A172 (cell line): Measurements from ENCODE around the gene RHBDL3. TPM values are rescaled to one million over a fixed set of nuclear protein-coding genes. Genes with fewer than 3 reads are reported as not detected.
"Not testable (repeated sequence)": the region's sequence is repeated elsewhere in the genome, so short reads cannot be mapped to it uniquely, and the experiment has no call there.

Experiments
- DNase-seq: peaks from one replicate; pipeline ENCODE4 v3.0.0-alpha.2; 2015; ENCODE audit warnings: low spot score
- total RNA-seq: library from RNA; depleted of rRNA; stranded (reverse); fragments of >200 nt; shearing (Covaris generic); gene quantifications from 2 replicates; pipeline ENCODE4 v1.2.3, GENCODE V29; 2014

RHBDL3 gene
- total RNA-seq, 1 experiment from 2014 or later: 3.7 TPM

DNA sequence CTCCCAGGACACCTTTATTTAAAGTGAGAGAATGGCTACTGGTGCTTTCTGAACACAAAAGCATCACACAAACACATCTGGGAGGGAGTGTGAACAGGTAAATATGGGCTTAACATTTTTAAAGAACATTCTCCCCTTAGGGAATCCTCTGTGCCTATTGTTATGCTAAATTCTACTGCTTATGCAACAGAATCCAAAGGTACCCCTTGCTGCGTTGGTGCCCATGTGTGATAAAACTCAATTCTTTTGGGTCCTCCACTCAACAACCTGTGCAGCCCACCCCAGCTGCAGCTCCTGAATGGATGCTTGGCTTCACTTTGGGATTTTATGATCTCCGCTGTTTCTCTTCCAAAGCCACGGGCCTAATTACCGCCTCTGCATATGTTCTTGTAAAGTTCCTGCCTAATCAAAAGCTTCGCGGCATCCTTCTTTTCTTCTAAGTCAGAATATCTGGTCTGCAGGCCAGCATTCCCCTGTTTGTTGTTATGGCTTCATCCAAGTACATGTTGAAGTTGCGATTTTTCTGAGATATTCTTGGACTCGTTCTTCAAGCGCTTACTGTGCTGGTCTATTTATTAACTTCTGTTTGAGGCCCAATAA lies 23.9 kb downstream of the RHBDL3 start:
- no peak for DNase-seq

DNA sequence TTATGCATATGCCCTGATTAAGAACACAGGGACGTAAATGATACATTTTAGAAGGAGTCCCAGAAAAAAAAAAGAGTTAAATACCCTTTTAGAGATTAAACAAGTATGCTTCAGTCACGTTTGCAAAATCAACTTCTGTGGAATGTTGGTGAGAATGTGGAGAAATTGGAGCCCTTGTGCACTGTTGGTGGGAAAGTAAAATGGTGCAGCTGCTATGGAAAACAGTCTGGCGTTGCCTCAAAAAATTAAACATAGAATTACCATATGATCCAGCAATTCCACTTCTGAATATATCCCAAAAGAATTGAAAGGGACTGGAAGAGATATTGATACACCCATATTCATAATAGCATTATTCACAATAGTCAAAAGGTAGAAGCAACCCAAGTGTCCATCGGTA lies 26.5 kb downstream of the RHBDL3 start:
- DNase-seq: no peak

DNA sequence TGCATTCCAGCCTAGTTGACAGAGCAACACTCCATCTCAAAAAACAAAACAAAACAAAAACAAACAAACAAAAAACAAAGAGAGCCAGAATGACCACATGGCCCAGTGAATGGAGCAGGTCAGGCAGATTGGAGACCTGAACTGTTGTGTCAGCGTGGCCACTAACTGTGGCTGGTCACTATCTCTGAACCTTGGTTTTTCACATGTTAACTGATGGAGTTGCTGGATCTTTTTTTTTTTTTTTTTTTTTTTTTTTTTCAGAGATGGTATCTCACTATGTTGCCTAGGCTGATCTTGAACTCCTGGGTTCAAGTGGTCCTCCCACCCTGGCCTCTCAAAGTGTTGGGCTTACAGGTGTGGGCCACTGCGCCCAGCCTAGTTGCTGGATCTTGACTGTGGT lies 31.8 kb downstream of the RHBDL3 start:
- DNase-seq: no peak

DNA sequence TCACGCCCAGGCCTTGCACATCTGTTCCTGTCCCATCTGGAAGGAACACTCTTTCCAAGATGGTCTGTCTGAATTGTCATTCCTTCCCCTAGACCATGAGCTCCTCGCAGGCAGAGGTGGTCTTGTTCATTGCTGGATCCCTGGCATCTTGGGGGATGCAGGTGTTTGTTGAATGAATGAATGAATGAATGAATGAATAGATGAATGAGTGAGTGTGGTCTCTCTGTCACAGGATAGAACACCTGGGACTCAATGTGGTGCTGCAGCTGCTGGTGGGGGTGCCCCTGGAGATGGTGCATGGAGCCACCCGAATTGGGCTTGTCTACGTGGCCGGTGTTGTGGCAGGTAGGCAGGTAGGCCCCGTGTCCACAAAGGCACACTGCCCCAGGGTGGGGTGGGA lies 32.2 kb downstream of the RHBDL3 start:
- DNase-seq: no peak

DNA sequence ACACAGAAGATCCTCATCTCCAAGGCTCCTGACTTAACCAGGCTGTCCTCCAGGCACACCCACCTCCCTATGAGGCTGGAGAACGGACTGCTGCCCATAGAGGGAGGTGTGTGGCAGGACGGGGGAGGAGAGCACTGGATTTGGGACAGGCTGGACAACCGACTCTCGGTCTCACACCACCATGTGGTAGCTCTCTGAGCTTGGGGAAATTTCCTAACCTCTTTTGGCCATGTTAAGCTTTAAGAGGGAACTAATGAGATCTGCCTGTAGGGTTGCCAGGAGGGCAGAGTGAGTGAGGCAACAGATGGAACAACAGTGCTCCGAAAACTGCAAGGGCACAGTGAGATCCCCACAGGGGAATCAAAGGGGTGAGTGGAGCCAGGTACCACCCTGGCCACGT lies 32.7 kb downstream of the RHBDL3 start:
- DNase-seq: no peak

DNA sequence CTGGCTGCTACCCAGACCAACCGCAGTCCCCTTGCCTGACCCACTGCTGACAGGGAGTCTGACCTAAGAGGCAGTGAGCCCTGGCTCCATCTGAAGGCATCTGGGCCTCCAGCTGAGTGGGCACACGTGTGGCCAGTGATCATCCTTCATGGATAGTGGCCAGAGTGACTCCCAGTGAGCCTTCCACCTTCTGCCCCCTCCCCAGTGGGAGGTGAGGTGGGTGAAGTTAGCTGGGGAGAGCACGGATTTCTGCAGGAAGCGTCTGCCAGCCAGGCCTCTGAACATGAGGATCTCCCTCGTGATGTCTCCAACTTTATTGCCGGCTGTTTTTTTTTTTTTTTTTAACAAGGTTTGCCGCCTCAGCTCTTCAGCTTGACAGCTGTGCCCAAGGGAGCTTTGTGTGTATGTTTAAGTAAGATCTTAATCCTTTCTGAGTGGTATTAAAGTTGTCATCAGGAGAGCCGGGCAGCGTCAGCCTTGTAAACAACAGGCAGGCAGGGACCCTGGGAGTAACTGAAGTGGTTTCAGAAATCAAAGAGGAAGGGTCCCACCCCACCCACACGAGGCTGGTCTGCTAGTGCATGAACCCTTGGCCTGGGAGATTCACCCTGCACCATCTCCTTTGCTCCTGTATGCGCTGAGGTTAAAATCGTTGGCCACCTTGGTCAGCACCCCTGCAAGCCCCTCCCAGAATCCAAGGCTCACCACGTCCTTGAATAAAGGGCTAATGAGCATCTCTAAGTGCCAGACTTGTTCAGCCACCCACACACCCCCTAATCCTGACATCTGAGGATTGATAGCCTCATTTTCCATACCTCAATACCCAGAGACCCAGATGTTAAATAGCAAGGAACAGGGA lies 33.3 kb downstream of the RHBDL3 start:
- no peak for DNase-seq

DNA sequence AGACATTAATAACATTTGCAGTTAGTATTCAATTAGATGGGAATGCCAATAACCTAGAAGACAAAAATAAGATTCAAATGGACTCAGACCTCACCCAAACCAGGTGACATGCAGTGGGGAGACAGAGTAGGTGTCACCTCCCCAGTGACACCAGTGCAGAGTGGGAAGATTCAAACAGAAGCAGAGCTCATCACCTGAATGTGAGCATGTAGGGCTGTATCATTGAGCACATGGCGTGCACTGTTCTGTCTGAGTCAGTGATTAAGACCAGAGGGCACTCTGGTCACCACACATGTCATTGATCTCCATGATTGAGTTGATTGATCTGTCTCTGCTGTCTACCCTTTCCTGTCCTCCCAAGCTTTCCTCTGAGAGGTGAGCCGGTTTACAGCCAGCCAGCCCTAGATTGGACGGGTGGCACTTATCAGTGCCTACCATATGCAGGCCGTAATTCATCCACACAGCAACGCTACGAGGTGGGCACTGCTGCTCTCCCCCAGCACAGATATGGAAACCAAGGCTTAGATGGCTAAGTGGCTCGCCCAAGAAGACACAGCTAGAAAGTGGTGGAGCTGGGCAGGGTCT lies 34.0 kb downstream of the RHBDL3 start:
- no peak for DNase-seq

DNA sequence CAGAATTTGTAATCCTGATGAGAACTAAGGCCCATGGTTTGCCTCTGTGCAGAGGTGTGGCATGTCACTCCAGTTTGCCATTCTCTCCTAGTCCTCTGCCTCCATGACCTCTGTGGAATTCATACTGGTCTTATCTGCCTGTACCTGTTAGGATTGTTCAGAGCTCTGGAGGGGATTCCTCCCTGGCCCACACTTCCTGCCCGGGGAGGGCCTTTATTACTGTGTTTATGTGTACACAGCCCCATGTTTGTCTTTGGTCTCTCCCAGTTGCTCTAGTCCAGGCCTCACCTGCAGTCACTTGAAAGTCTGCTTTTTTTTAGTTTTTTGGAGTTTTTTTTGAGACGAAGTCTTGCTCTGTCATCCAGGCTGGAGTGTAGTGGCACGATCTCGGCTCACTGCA lies 36.4 kb downstream of the RHBDL3 start:
- no peak for DNase-seq

DNA sequence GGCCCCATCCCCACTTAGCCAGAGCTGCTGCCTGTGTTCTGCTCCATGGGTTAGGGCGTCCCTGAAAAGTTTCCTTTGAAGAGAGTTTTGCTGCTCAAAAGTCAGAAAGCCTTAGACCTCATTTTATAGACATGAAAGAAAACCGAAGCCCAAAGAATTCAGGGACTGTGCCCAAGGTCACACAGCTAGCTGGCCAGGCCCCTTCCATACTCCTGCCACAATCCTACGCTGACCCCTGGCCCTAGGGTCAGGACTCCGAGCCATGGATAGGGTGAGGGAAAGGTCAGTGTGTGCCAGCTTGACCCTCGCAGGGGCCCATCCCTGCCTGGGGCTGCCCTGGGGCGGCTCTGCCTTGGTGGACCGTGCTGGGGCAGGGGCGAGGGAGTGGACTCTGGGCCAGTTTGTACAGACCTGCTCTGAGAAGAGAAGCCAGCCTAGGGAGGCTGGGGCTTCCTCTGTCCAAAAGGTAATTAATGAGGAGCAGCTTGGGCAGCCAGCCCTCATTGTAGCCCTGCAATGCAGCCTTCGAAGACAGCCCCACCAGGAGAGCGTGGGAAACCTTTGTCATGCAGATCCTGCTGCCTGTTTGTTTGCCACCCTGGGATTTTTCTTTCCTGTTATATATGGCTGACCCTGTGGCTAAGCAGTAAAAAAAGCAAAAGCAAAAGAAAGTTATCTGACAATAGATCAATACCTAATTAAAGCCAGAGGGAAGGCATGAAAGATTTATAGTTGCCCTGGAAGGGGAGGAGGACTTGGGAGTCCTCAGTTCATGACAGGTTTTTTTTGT lies 37.4 kb downstream of the RHBDL3 start:
- DNase-seq: no peak

DNA sequence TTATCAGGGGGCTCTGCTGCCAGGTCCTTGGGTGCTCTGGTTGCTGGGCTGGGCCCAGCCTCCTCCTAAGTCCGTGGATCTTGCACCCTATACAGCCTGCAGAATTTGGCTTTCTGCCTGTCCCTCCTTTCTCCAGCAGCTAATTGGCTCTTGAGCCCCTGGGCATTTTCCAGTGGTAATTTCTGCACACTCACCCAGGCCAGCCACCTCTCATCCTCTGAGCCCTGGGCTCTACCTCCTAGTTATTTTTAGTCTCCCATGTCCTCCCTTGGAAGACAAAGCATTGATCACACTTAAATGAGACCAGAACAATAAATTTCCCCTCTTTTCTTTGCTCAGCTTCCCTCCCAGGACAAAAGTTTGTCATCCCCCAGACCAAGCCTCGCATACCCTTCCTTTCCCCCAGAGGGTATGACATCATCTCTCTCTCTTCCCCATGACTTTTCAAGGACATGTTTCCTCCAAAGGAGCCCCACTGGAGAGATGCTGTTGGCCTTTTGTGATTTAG lies 38.2 kb downstream of the RHBDL3 start:
- DNase-seq: no peak

DNA sequence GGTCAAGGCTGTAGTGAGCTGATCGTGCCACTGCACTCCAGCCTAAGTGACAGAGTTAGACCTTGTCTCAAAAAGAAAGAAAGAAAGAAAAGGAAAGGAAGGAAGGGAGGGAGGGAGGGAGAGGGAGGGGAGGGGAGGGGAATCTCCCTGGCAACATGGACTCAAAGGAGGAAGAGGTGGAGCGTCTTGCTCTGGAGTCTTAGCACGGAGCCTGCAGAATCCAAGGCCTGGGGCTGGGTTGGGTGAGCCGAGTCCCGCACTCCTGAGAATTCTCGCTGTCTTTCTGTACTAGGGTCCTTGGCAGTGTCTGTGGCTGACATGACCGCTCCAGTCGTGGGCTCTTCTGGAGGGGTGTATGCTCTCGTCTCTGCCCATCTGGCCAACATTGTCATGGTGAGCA lies 39.4 kb downstream of the RHBDL3 start:
- DNase-seq: no peak

DNA sequence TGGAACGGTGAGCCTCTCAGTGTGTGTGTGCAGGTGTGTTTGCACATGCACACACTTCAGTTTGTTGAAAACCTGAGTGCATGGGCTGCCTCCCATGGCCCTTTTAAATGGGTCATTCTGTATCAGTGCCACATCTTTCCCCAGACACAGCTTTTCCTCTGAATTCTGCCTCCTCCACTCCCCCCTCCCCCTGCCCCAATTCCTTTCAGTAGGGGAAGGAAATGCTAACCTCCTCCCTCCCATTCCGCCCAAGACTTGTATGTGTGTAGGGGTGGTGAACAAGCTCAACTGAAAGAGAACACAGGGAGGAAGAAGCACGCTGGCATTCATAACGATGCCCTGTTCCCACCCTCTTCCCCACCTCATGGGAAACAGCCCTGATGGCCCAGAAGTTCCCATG lies 42.0 kb downstream of the RHBDL3 start:
- no peak for DNase-seq

DNA sequence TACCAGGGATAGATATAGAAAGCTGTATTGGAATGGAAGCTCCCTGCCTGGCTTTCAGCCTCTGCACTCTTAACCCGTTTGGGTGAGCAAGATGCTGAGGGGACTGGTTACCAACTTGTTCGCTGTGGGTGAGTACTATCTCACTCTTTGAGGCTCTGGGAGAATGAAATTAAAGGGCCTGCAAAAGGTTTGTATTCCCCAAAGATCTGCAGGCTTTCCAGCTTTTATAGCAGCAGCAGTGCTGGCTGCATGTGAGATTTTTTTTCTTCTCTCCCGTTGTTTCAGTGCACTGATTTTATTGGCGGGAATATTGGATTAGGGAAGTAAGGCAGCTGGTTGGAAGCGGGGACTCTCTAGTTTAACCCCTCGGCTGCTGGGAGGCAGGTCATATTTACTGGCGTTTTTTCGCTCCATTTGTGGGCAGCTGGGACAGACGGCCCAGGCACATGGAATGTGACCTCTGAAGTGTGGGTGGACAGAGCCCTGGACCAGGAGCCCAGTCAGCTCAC lies 45.5 kb downstream of the RHBDL3 start:
- no peak for DNase-seq

DNA sequence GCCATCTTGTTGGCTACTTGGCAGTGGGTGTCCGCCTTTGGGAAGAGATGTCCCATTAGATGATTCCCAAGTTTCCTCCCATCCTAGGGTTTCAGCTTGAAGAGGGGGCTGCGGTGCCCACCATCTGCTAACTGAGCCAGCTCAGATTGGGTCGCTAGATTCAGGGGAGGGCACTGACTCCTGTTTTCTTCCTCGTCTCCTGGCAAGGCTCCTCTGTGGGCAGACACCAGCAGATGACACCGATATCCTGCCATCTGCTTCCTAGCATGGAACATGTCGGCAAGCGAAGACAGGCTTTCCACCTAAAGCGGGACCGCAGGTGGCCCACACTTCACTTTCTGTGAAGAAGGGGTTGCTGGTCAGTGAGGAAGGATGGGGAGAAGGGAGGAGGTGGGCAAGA lies 49.0 kb downstream of the RHBDL3 start:
- no peak for DNase-seq

DNA sequence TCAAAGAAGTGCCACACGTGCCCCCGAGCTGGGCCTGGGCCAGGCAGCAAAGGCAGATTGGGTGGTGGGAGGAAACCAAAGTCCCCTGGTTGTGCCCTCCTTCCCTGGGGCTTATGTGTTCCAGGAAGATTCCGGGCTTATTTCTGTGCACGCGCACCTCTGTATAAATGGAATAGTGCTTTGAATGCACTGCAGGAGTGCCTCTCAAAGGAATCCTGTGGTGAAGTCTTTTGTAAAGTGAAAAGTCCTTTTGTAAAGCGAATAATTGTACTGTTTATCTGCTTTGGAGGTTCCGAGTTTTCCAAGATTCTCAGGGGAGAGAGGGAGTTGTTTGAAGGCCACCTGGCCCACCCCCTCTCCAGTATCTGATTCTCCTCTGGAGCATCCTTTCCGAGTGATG lies 49.5 kb downstream of the RHBDL3 start:
- DNase-seq: no peak

DNA sequence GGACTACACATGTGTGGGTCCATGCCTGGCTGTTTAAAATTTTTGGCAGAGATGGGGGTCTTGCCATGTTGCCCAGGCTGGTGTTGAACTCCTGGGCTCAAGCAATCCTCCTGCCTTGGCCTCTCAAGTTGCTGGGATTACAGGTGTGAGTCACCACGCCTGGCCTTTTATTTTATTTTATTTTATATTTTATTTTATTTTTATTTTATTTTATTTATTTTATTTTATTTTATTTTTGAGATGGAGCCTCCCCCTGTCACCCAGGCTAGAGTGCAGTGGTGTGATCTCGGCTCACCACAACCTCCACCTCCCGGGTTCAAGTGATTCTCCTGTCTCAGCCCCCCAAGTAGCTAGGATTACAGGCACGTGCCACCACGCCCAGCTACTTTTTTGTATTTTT lies 51.0 kb downstream of the RHBDL3 start:
- DNase-seq: not testable (repeated sequence)

DNA sequence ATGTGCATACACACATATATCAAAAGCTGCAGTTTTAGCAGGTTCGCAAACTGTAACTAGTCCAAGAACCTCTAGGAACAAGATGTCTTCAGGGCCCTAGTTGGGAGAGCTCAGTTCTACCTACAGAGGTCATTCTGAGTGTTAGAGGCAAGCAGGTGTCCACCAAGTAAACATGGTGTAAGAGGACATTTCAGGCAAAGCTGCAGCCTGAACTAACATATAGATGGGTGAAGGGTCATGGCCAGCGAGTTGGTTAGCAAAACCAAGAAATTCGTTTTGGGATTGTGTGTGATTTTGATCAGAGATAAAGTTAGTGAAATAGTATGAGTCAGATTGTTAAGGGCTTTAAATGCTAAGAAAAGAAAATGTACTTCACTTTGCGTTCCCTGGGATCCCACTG lies 51.7 kb downstream of the RHBDL3 start:
- no peak for DNase-seq

DNA sequence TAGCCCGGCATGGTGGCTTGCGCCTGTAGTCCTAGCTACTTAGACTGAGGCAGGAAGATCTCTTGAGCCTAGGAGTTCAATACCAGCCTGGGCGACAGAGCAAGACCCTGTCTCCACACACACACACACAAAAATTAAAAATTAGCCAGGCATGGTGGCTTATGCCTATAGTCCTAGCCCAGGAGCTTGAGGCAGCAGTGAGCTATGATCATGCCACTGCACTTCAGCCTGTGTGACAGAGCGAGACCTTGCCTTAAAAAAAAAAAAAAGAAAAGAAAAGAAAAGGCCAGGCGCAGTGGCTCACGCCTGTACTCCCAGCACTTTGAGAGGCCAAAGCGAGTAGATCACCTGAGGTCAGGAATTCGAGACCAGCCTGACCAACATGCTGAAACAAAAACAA lies 52.4 kb downstream of the RHBDL3 start:
- no peak for DNase-seq

DNA sequence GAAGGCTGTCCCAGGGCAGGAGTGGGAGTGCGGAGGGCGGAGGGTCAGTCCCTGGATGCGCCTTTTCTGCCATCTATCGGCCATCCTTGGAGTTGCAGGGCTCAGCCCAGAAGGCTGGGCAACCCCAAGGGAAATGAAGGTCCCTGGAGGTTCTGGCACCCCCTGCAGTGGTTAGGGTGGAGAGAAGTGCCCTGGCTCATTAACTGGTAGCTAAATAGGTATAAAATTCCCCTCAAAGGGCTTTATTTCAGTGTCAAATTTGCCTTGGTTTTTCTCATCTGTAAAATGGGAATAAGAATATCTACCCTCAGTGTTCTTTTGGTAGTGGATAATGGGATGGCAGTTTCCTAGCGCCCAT lies 53.9 kb downstream of the RHBDL3 start:
- peak; percentile 85 for DNase-seq

DNA sequence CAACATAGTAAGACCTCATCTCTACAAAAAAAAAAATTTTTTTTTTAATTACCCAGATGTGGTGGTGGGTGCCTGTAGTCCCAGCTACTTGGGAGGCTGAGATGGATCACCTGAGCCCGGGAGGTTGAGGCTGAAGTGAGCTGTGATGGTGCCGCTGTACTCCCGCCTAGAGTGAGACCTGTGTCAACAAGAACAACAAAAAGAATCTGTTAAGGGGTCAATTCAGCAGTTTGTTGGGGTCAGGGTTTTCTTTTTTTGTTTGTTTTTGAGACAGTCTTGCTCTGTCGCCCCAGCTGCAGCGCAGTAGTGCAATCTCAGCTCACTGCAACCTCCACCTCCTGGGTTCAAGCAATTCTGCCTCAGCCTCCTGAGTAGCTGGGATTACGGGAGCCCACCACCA lies 54.4 kb downstream of the RHBDL3 start:
- not testable (repeated sequence) for DNase-seq

DNA sequence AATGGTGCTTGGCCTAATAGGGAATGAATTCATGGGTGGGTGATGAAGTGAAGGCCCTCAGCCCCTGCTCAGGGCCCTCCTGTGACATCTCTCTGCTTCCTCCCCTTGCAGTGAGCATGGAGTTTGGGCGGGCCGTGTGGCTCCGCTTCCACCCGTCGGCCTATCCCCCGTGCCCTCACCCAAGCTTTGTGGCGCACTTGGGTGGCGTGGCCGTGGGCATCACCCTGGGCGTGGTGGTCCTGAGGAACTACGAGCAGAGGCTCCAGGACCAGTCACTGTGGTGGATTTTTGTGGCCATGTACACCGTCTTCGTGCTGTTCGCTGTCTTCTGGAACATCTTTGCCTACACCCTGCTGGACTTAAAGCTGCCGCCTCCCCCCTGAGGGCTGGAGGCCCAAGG lies 55.2 kb downstream of the RHBDL3 start:
- no peak for DNase-seq

DNA sequence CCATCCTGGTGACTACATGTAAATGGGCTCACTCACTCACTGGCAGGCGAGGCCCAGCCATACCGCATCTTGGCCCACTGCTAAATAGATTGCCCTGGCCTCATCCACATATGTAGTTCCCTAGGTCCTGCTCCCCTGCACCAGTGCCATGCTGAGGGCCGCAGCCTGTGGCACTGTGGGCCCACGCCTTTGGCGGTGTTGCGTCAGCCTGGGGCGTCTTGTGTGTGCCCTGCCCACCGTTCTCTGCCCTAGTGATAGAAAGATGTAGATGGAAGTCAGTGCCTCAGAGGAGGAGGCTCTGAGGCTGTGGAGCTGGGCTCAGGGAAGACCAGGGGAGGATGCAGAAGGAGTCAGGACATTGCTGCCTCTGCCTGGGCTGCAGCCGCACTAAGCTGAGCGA lies 57.4 kb downstream of the RHBDL3 start:
- DNase-seq: no peak
